H1 (cell line): Measurements from ENCODE around the gene PRKN. TPM values are rescaled to one million over a fixed set of nuclear protein-coding genes. Genes with fewer than 3 reads are reported as not detected.

Source experiments
- TBP ChIP-seq: IDR thresholded peaks from 2 replicates; pipeline ENCODE4 v1.6.1; 2011; ENCODE audit warnings: low read depth, low read length, improper control_type of control experiment
- polyA plus RNA-seq, 7 experiments: library from polyadenylated mRNA; depleted of rRNA in 3 of 7; stranded (reverse) in 5 of 7; unstranded in 2 of 7; fragments of >200 nt in 5 of 7; fragments of 200-250 nt in 2 of 7; gene quantifications; 1 replicate in 5 of 7; 2 replicates in 1 of 7; 4 replicates in 1 of 7; pipeline versions ENCODE4 v1.2.1 to v1.2.3, GENCODE V29; 2011 to 2013; ENCODE audit warnings: missing spikeins in 2 of 7, mixed read lengths in 2 of 7
- total RNA-seq: library from RNA; stranded (reverse); fragmentation: NEBNext Ultra II Directional; extraction: Animal tissue kit (Norgen Biotek cat#: 25700); gene quantifications from 2 replicates; pipeline ENCODE4 v1.2.1, GENCODE V29; 2021

Gene PRKN
- total and polyA plus RNA-seq, 2 of the 8 experiments (the other 6 are each of a cell fraction or from before 2014, with no cell fraction given): 0.13 to 0.29 TPM

GRCh38 chr6:161677188-161677587 lies 1050.4 kb downstream of the PRKN start (continued):
- TF ChIP-seq TBP: no peak
